Endothelial cell (in vitro differentiated cells): ENCODE measurements around the gene RFC1. TPM values are rescaled to one million over a fixed set of nuclear protein-coding genes. Genes with fewer than 3 reads are reported as not detected.
"Not testable (repeated sequence)": the region's sequence is repeated elsewhere in the genome, so short reads cannot be mapped to it uniquely, and the experiment has no call there.

Source experiments
- DNase-seq: peaks from one replicate; pipeline ENCODE4 v3.0.0; 2021; ENCODE audit warnings: low spot score
- H3K27ac Mint-ChIP-seq: one replicate; pipeline ENCODE4 v1.8.0; 2021; ENCODE audit warnings: mixed read lengths, inconsistent platforms; ENCODE audit not compliant: unreplicated experiment
- H3K27me3 Mint-ChIP-seq: one replicate; pipeline ENCODE4 v1.8.0; 2021; ENCODE audit warnings: mild to moderate bottlenecking, moderate library complexity, mixed read lengths, inconsistent platforms; ENCODE audit not compliant: unreplicated experiment
- H3K36me3 Mint-ChIP-seq: one replicate; pipeline ENCODE4 v1.8.0; 2021; ENCODE audit warnings: mild to moderate bottlenecking, low read depth, mixed read lengths, inconsistent platforms; ENCODE audit not compliant: unreplicated experiment
- H3K4me1 Mint-ChIP-seq: one replicate; pipeline ENCODE4 v1.8.0; 2021; ENCODE audit warnings: mild to moderate bottlenecking, mixed read lengths, inconsistent platforms; ENCODE audit not compliant: unreplicated experiment
- H3K4me3 Mint-ChIP-seq: one replicate; pipeline ENCODE4 v1.8.0; 2021; ENCODE audit warnings: mild to moderate bottlenecking, mixed read lengths, inconsistent platforms; ENCODE audit not compliant: unreplicated experiment
- H3K9me3 Mint-ChIP-seq: one replicate; pipeline ENCODE4 v1.8.0; 2021; ENCODE audit warnings: mixed read lengths, inconsistent platforms; ENCODE audit not compliant: unreplicated experiment
- CTCF ChIP-seq: fragments of 200-600 bp; sonication (generic); IDR thresholded peaks from one replicate; pipeline ENCODE4 v1.5.0; 2021; ENCODE audit warnings: antibody characterized with exemption; ENCODE audit not compliant: unreplicated experiment
- total RNA-seq: library from RNA; stranded (reverse); fragmentation: NEBNext Ultra II Directional; extraction: Animal tissue kit (Norgen Biotek cat#: 25700); gene quantifications from one replicate; pipeline ENCODE4 v1.2.1, GENCODE V29; 2021; ENCODE audit not compliant: unreplicated experiment

The RFC1 gene
- total RNA-seq, 1 donor from 2014 or later = 47.5 TPM

- Mint-ChIP-seq H3K36me3 (peaks cover 19% of the 10 kb centered on the region), H3K27ac (peak overlapping the region; percentile 68), H3K4me1 (peaks cover 12% of the 10 kb centered on the region), H3K4me3 (no peak overlapping the region), H3K27me3 (peaks cover 3% of the 10 kb centered on the region), H3K9me3 (no peaks in the 10 kb centered on the region)
- no peak for TF ChIP-seq CTCF
- DNase-seq = no peak
Observed at GRCh38 chr4:39305912-39306677, 60.1 kb downstream of the RFC1 start.

GRCh38 chr4:39304651-39305050, 61.5 kb downstream of the RFC1 start:
- DNase-seq = no peak
- Mint-ChIP-seq H3K4me1 (peaks cover 12% of the 10 kb centered on the region), H3K27ac (no peak overlapping the region), H3K27me3 (peaks cover 3% of the 10 kb centered on the region), H3K36me3 (peaks cover 22% of the 10 kb centered on the region), H3K9me3 (no peaks in the 10 kb centered on the region), H3K4me3 (no peak overlapping the region)
- no peak for TF ChIP-seq CTCF

GRCh38 chr4:39303871-39304270, 62.3 kb downstream of the RFC1 start:
- no peak for TF ChIP-seq CTCF
- H3K4me3 Mint-ChIP-seq = no peak overlapping the region
- no peaks in the 10 kb centered on the region for H3K9me3 Mint-ChIP-seq
- H3K36me3 Mint-ChIP-seq = peaks cover 26% of the 10 kb centered on the region
- peak overlapping the region; percentile 48 for H3K27ac Mint-ChIP-seq
- DNase-seq = no peak
- peaks cover 3% of the 10 kb centered on the region for H3K27me3 Mint-ChIP-seq
- peaks cover 11% of the 10 kb centered on the region for H3K4me1 Mint-ChIP-seq

GRCh38 chr4:39302901-39303300, 63.3 kb downstream of the RFC1 start:
- Mint-ChIP-seq H3K27me3 (no peaks in the 10 kb centered on the region), H3K36me3 (peaks cover 25% of the 10 kb centered on the region), H3K27ac (no peak overlapping the region), H3K9me3 (no peaks in the 10 kb centered on the region), H3K4me3 (no peak overlapping the region), H3K4me1 (peaks cover under 1% of the 10 kb centered on the region)
- TF ChIP-seq CTCF = no peak
- no peak for DNase-seq

GRCh38 chr4:39295784-39296183, 70.4 kb downstream of the RFC1 start:
- Mint-ChIP-seq H3K9me3 (no peaks in the 10 kb centered on the region), H3K27ac (no peak overlapping the region), H3K36me3 (peaks cover 22% of the 10 kb centered on the region), H3K4me1 (no peaks in the 10 kb centered on the region), H3K4me3 (no peak overlapping the region), H3K27me3 (no peaks in the 10 kb centered on the region)
- TF ChIP-seq CTCF = no peak
- no peak for DNase-seq

- not testable (repeated sequence) for DNase-seq, H3K4me3 Mint-ChIP-seq, H3K9me3 Mint-ChIP-seq, H3K27me3 Mint-ChIP-seq, H3K4me1 Mint-ChIP-seq, H3K27ac Mint-ChIP-seq
- H3K36me3 Mint-ChIP-seq = peaks cover 25% of the 10 kb centered on the region
Observed at GRCh38 chr4:39292433-39292832, 73.7 kb downstream of the RFC1 start.
